Stimulated activated CD4-positive, alpha-beta T cell treated with anti-CD3 and anti-CD28 coated beads, Interleukin-12 subunit alpha, Interleukin-12 subunit beta, amount 100 ng/mL, for 48 hours (primary cell): ENCODE results near the gene IPO13.

ENCODE experiments used
- DNase-seq, 3 donors: peaks; one replicate each; pipeline ENCODE4 v3.0.0-alpha.2; 2020; ENCODE audit warnings: low read depth in 2 of 3, low spot score in 1 of 3

The IPO13 gene

DNA sequence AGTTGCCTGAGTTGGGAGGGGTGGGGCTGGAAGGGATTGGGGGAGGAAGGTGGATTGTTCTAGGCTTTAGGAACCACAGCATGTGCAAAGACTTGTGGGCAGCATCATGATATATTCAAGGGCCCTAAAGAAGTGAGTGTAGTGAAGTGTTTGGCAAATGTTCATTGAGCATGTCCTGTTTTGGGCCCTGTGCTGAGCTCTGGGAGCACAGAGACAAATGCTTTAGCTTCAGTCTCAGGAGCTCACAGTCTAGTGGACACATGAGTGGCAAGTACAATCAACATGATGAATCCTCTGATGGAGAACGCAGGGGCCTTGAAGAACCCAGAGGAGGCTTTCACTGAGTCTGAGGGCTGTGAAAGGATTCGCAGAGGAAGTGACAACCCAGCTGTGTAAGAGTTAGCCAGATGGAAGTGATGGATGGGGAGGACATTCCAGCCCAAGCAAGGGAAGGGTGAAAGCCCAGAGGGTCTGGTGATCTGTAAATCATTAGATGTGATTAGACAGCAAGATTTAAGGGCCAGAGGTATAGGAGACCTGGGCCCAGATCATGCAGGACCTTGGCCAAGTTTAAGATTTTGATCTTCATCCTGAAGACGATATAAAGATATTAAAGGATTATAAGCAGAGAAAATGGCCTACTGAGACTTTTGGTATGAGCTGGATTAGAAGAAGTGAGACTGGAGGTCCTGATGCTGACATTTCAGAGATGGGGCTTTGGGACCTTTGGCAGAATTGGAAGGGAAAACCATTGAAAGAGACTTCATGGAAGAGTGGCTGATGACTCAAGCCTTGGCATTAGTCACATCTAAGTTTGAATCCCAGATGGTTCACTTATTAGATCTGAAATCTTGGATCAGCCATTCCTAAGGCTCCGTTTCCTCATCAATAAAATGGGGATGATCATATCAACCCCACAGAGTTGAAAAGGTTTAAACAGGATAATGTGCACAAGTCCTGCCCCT lies 4.6 kb downstream of the IPO13 start:
- DNase-seq = no peak

DNA sequence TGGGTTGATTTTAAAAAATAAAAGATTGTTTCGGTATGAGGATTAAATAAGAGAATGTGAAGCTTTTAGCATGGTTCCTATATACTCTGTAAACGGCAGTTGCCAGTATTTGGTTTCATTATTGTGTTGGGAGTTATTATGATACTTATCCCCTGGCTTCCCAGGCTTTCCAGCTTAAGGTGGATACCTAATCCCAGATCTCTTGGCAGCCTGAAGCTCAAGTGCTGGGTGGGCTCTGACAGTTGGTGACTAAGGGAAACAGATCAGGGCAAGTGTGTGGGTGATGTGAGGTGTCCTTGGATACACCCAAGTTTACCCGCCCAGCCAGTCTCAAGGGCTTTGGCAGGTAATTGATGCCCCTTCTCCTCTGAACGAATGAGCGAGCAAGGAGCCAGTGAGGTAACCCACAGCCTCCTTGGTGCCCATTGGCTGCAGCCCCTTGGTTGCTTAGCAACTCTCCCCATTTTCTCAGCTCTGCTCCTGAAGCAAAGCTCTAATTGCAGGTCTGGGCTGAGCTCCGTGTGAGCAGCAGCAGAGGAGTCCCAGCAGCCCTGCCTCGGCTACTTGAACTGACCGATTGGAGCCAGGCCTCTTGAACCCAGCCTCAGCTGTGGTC lies 6.1 kb downstream of the IPO13 start:
- no peak for DNase-seq

DNA sequence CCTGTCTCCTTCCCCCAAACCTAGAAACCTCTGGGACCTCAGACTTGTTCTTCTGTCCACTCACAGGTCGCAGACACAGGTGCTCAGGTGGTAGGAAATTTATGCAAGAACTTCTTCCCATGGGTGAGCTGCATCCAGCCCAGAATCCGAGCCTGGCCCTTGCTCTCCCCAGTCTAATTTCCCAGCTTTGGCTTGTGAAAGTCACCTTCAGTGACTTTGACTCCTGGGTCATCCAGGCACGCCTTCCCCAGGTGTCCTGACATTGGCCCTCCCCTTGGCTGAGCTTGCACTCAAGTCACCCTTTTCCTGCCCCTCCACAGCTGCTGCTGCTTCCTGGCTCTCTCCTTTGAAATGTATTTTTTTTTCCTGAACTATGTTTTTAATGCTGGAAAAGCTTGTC lies 6.6 kb downstream of the IPO13 start:
- no peak for DNase-seq

DNA sequence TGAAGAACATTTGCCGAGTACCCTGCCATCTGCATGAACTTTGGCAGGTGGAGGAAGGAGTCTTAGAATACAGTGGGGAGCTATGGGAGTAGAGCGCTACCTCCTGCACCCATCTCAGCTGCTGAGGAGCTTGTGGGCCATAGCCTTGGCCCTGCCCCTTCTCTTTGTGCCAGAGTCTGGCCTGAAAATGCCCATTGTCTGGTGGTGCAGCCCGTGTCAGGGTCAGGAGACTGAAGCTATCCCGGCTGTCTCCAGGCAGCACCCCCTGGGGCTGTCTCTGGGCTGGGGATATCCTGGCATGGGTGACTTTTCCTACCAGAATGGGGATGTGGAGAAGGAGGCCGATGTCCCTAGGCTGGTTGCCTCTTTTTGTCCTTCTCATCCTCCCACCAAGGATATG lies 7.3 kb downstream of the IPO13 start:
- no peak for DNase-seq

DNA sequence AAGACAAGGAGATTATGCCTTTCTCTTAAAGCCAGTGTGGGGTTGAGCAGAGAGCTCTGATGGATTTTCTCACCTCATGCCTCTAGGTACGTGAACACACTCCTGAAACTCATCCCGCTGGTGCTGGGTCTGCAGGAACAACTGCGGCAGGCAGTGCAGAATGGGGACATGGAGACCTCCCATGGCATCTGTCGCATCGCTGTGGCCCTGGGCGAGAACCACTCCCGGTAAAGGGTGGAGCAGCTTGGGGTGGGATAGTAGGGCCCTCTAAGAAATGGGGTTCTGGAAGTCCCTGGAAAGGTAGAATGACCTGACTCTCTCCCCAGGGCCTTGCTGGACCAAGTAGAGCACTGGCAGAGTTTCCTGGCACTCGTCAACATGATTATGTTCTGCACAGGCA lies 9.5 kb downstream of the IPO13 start:
- DNase-seq = no peak

DNA sequence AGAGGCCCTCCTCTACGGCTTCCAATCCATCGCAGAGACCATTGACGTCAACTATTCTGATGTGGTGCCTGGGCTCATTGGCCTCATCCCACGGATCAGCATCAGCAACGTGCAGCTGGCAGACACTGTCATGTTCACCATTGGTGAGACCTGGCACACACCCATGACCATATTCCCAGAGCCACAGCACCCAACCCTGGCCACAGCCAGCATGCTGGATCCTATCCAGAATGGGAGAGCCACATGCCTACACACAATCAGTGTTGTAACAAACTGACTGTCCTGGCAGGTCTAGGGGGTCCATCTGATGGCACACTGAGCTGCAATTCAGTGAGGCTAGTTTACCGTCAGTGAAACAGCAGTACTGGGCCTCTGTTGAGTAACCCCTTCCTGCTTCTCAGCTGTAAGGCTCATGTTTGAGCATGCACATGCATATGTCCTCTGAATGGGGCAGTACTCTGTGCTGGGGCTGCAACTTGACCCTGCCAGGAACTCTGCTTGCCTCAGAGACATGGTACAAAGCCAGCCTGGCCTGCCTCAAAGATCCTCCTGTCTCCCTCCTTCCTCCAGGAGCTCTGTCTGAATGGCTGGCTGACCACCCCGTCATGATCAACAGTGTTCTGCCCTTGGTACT lies 10.8 kb downstream of the IPO13 start:
- no peak for DNase-seq

DNA sequence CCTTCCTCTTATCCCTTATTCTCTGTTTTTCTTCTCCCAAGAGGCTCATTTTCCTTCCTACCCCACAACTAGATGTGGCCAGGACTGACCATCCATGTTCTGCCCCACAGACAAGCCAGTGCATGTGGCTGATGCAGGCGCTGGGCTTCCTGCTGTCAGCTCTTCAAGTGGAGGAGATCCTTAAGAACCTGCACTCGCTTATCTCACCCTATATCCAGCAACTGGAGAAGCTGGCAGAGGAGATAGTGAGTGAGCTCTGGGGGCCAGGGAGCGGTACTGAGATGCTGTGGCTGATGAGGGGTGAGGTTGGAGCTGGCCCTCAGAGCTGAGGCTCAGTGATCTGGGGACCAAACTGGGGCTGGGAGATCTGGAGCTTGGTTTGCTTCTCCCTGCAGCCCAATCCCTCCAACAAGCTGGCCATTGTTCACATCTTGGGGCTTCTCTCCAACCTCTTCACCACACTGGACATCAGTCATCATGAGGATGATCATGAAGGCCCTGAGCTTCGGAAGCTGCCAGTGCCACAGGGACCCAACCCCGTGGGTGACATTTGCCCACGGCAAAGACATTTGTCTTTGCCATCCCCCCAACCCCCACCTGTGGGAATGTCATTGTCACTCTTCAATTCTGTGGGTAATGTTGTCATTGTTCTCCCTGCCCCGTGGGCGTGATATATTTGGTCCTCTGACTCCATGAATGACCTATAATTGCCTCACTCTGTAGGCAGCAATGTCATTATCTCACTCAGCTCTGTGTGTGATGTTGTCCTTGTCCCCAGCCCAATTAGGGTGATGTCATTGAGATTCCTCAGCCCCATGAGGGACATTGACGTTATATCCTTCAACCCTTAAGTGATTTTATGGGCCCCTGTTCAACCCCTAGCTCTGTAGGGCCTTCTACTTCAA lies 11.9 kb downstream of the IPO13 start:
- no peak for DNase-seq

DNA sequence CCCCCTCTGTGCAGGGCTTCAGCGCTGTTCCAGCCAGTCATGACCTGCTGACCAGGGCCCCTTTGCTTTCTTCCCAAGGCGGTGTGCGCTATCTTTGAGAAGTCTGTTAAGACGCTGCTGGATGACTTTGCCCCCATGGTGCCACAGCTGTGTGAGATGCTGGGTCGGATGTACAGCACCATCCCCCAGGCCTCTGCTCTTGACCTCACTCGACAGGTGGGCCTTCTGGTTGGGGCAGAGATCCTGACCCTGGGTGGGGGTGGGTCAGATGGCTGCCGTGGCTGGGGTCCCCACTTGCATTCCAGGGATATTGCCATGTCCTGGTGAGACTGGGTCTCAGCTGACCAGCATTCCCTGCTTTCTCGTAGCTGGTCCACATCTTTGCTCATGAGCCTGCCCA lies 14.0 kb downstream of the IPO13 start:
- DNase-seq = no peak

DNA sequence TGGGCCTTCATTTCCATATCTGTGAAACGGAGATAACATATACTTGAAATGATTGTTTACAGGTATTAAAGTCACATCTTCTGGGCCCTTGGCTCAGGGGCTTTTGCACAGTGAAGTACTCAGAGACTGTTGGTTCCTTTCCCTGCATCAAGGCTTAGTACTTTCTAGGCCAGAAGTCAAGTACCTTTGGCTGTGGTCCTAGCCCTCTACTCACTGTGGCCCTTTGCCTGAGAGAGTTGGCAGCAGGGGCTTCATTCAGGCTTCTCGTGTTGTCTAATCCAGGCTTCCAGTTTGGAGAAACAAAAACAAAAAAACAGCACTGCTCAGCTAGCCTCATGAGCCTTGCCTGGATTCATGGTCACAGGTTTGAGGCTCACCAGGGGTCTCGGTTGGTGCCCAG lies 14.9 kb downstream of the IPO13 start:
- DNase-seq = no peak

DNA sequence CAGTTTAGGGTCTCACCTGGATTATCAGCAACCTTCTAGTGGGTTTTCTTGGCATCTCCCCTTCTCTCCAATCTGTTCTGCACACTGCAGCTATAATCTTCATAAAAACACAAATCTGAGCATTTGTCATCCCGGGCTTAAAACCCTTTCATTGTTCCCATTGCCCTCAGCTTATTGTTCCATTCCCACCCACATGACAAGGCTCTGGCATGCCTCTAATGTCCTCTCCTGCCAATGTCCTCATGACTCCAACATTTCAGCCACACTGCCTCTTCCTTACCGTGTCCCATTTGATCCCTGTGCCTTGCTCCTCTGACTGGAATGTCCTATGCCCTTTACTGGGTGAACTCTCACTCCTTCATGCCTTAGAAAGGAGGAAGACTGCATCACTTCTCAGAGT lies 15.6 kb downstream of the IPO13 start:
- DNase-seq = no peak

DNA sequence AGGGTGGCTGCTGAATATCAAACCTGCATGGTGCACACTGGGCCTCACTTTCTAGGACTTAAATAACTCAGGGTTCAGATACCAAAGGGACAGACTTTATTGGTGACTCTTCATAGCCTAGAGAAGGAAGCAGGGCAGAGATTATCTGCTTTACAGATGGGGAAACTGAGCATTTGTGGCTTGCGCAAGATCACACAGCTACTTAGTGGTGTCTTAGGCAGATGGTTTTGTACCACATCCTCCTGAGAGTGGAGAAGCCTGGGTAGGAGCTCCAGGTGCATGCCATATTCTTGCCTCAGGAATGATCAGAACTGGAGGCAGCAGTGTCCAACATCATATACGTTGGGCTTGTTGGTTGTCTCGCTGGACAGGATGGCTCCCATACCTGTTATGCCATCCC lies 16.3 kb downstream of the IPO13 start:
- no peak for DNase-seq

DNA sequence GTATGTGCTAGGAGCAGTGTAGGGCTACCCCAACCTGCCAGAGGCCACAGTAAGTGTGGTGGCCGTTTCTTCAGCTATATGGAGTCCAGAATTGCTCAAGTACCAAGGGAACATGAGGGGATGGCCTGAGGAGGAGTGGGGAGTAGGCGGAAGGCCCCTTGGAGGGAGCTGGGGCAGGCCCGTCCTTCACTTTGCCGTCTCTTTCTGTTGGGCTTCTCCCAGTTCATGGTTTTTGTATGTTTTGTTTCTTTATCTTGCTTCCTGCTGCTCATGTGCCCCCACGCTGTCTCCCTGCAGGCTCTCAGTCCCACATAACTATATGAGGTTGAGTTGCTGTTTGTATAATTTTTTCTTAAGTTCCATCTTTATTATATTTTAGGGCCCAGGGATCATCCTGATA lies 17.1 kb downstream of the IPO13 start:
- no peak for DNase-seq

DNA sequence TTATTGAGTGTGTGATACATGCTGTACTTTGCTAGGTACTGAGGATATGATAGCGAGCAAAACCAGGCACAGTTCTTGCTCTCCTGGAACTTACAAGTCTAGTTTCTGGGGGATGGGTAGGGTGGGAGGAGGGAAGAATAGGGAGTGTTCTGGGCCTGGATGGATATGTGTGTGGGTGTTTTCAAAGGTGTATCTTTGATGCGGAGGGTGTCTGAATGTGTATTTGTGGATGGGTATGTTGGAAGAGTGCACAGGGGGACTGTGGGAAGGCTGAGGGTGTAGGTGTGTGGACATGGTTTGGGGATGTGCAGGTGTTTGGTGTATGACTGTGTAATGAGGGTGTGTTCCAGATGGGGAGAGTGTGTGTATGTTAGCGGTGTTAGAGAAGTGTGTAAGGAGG lies 18.6 kb downstream of the IPO13 start:
- DNase-seq = no peak

DNA sequence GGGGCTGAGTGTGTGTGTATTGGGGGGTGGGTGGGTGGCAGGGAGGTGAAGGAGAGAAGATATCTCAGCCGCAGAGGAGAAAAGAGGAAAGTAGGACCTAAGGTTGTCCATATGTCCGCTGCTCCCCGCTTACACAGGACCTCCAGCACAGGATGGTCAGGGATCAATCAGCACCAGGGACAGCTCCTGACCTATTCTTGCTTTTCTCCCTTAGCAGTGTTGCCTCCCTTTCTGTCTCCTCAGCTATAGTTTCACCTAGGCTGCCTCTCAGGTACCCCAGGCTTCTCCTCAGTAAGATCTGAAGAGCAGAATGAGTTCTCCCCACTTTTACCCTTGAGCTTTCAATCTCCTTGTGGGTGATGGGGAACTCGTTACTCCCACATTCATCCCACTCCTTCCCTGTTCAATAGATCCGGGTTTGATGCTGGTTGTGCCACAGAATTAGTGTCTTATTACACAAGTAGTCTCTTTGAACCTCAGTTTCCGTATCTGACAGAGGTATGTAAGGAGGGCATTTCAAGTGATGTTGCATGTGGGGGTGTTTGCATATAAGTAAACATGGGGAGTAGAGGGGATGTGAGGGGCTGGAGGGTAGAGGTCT lies 21.7 kb downstream of the IPO13 start:
- no peak for DNase-seq

DNA sequence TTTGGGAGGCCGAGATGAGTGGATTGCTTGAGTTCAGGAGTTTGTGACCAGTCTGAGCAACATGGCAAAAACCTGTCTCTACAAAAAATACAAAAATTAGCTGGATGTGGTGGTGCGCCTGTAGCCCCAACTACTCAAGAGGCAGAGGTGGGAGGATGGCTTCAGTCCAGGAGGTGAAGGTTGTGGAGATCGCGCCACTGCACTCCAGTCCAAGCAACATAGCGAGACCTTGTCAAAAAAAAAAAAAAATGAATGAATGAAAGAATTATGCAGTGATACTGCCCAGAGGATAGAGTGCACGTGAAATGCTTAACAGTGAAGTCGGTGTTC lies 22.6 kb downstream of the IPO13 start:
- DNase-seq = no peak

DNA sequence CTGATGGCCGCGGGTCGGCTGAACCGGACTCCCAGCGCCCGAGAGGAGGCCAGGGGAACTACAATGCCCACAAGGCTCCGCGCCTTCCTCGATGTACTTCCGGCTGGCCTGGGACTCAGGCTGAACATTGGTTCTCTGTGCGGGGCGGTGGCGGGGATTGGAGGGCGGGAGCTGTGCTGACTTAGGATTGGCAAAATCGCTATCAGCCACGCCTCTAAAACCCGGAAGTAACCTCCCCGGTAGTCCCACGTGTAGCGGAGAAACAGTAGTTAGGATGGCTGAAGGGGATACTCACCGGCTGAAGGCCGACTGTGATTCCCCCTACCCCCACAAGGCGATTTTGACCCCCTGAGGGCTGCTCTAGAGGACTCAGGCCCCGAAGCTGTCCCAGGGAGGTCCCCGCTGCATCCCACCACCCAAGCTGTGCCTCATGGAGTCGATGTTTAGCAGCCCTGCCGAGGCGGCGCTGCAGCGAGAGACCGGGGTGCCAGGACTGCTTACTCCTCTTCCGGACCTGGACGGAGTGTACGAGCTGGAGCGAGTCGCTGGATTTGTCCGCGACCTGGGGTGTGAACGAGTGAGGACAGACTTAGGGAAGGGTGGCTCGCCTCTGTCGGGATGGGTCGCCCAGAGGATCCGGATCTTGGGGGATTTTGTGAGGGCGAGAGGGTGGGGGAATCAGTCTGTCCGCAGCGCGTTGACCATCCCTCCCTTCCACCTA lies 23.2 kb downstream of the IPO13 start, which contains the start of gene DPH2:
DPH2 (plus strand) TSS at position 265 of the 721 bp plus-strand sequence; CDS start at position 431, 166 bp downstream.
- peak; percentile 92 to 96 (median 95) for DNase-seq

DNA sequence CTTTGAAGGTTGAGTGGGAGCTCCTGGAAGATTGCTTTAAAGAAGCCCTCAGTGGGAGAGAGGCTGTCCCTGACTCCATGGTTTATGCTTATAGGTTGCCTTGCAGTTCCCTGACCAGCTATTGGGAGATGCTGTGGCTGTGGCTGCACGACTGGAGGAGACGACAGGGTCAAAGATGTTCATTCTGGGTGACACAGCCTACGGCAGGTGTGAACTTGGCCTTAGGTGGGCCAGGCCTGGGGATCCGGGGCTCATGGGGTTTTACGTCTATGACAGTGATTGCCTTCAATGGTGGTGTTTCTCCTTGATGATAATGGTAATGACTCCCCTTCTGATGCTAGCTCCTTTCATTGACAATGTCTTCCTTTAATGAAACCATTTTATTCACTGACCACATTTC lies 23.8 kb downstream of the IPO13 start:
- DNase-seq = no peak

DNA sequence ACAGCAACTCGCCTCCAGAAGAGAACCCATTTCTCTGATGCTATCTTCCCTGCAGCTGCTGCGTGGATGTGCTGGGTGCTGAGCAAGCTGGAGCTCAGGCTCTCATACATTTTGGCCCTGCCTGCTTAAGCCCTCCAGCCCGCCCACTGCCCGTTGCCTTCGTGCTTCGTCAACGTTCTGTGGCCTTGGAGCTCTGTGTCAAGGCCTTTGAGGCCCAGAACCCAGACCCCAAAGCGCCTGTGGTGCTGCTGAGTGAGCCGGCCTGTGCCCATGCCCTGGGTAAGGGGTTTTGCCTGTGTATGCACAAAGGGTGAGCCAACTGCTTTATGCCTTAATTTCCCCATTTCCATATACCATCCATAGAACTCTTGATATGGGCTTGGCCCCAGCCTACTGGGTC lies 24.2 kb downstream of the IPO13 start:
- no peak for DNase-seq

DNA sequence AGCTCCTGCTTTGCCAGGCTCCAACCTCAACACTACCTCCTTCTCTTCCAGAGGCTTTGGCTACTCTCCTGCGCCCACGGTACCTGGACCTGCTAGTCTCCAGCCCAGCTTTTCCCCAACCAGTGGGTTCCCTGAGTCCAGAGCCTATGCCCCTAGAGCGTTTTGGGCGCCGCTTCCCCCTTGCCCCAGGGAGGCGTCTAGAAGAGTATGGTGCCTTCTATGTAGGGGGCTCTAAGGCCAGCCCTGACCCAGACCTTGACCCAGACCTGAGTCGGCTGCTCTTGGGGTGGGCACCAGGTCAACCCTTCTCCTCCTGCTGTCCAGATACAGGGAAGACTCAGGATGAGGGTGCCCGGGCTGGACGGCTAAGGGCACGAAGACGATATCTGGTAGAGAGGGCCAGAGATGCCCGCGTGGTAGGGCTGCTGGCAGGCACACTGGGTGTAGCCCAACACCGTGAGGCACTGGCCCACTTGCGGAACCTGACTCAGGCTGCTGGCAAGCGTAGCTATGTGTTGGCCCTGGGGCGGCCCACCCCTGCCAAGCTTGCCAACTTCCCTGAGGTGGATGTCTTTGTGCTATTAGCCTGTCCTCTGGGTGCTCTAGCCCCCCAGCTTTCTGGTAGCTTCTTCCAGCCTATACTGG lies 24.7 kb downstream of the IPO13 start:
- DNase-seq = no peak

DNA sequence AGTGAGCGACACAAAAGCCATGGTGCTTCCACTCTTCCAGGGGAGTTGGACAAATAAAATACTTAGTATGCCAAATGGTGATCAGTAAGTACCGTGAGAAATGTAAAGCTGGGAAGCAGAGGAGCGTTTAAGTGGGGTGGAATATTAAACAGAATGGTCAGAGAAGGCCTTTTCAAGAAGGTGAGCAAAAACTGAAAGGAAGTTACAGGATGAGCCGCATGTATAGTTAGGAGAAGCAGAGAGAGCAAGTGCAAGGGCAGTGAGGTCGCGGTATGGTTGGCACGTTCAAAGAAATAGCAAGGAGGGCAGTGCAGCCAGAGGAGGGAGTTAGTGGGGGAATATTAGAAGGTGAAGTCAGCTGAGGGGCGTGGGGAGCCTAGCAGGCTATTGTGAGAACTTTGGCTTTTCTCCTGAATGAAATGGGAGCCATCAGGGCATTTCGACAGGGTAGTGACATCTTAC lies 27.3 kb downstream of the IPO13 start:
- DNase-seq = no peak
